AG04450 (cell line): ENCODE measurements around the gene GPR183. TPM values are rescaled to one million over a fixed set of nuclear protein-coding genes. Genes with fewer than 3 reads are reported as not detected.

Experiments used
- CTCF ChIA-PET: fragments of 300-600, 350-600 bp; formaldehyde crosslinking; extraction: SDS; loops from one replicate; lab custom pipeline; 2022; ENCODE audit warnings: antibody characterized with exemption, inconsistent platforms; lab: Charles Lee
- POLR2A ChIA-PET: fragments of 350-600 bp; formaldehyde crosslinking; extraction: SDS; loops from one replicate; lab custom pipeline; 2021; ENCODE audit warnings: antibody characterized with exemption, inconsistent platforms; lab: Yijun Ruan, JAX
- DNase-seq: peaks from one replicate; pipeline ENCODE4 v3.0.0-alpha.2; 2011; ENCODE audit warnings: low read depth, low spot score
- H3K27ac ChIP-seq: one replicate; pipeline ENCODE4 v1.5.1; 2012; ENCODE audit warnings: low read depth, low read length, control low read depth
- H3K27me3 ChIP-seq: one replicate; pipeline ENCODE4 v1.6.0; 2012; ENCODE audit warnings: low read length; ENCODE audit not compliant: control insufficient read depth, insufficient read depth
- H3K4me3 ChIP-seq: 2 replicates; pipeline ENCODE4 v1.5.1; 2011; ENCODE audit warnings: mild to moderate bottlenecking, low read depth, low read length, control low read depth
- H3K9me3 ChIP-seq: 2 replicates; pipeline ENCODE4 v1.5.1; 2012; ENCODE audit warnings: low read length; ENCODE audit not compliant: control insufficient read depth, insufficient read depth
- polyA plus RNA-seq: library from polyadenylated mRNA; depleted of rRNA; stranded (reverse); fragments of >200 nt; gene quantifications from 2 replicates; pipeline ENCODE4 v1.2.3, GENCODE V29; 2011
- TF ChIP-seq, protein P1 (sequence below): IDR thresholded peaks from 2 replicates; pipeline ENCODE4 v1.5.1; 2011; ENCODE audit warnings: low read depth, low read length, control low read depth, inconsistent platforms

Gene GPR183
- polyA plus RNA-seq, 1 experiment = 0.06 TPM

- H3K9me3 ChIP-seq = no peaks in the 10 kb centered on the region
- no peak for DNase-seq
- ChIA-PET POLR2A (interaction anchor here (1.9 kb wide), 1 partner anchor 57 kb away, joined by 8 read pairs; the partner anchor contains the start of gene UBAC2), CTCF (interaction anchor here (0.6 to 5.1 kb wide), 5 partner anchors 9 to 180 kb away, joined by 4 to 37 read pairs (median 15); no protein-coding TSS in a partner anchor)
- no peak overlapping the region for H3K4me3 ChIP-seq
- no peaks in the 10 kb centered on the region for H3K27me3 ChIP-seq
- TF ChIP-seq, protein P1, sequence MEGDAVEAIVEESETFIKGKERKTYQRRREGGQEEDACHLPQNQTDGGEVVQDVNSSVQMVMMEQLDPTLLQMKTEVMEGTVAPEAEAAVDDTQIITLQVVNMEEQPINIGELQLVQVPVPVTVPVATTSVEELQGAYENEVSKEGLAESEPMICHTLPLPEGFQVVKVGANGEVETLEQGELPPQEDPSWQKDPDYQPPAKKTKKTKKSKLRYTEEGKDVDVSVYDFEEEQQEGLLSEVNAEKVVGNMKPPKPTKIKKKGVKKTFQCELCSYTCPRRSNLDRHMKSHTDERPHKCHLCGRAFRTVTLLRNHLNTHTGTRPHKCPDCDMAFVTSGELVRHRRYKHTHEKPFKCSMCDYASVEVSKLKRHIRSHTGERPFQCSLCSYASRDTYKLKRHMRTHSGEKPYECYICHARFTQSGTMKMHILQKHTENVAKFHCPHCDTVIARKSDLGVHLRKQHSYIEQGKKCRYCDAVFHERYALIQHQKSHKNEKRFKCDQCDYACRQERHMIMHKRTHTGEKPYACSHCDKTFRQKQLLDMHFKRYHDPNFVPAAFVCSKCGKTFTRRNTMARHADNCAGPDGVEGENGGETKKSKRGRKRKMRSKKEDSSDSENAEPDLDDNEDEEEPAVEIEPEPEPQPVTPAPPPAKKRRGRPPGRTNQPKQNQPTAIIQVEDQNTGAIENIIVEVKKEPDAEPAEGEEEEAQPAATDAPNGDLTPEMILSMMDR = no peak
- H3K27ac ChIP-seq = no peak overlapping the region
Measured at GRCh38 chr13:99257291-99257690, 49.9 kb downstream of the GPR183 start.

DNA sequence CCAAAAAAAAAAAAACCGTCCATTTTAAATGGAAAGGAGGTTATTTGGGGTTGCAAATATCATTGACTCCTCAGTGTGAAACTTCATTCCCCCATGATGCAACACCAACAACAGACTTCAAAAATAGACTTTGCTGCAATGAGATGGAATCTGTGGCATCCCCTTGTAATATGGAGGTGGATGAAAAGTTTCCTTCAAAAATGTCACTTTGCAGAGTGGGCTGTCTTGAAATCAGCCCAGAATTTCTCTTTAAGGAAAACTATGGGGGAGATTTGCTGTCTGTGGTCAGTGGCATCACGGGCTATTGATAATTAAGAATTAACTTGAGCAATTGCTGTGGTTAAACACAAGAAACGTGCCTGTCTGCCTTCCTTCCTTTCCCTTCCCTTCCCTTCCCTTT lies 50.5 kb downstream of the GPR183 start:
- TF ChIP-seq, protein P1 = no peak
- Histone ChIP-seq H3K4me3 (no peak overlapping the region), H3K27ac (no peak overlapping the region), H3K27me3 (no peaks in the 10 kb centered on the region), H3K9me3 (no peaks in the 10 kb centered on the region)
- CTCF ChIA-PET = interaction anchor here (0.9 to 5.1 kb wide), 5 partner anchors 10 to 180 kb away, joined by 5 to 37 read pairs (median 12); no protein-coding TSS in a partner anchor
- DNase-seq = no peak
- POLR2A ChIA-PET = no interaction called here

- TF ChIP-seq, protein P1 = no peak
- H3K27me3 ChIP-seq = no peaks in the 10 kb centered on the region
- no peak for DNase-seq
- H3K9me3 ChIP-seq = no peaks in the 10 kb centered on the region
- no peak overlapping the region for H3K4me3 ChIP-seq
- ChIA-PET POLR2A (no interaction called here), CTCF (interaction anchor here (0.9 to 5.1 kb wide), 5 partner anchors 10 to 181 kb away, joined by 5 to 37 read pairs (median 12); no protein-coding TSS in a partner anchor)
- H3K27ac ChIP-seq = no peak overlapping the region
Measured at GRCh38 chr13:99256283-99256682, 50.9 kb downstream of the GPR183 start.

GRCh38 chr13:99255271-99255670 lies 51.9 kb downstream of the GPR183 start:
- ChIA-PET POLR2A (no interaction called here), CTCF (interaction anchor here (1.5 to 5.1 kb wide), 4 partner anchors 11 to 182 kb away, joined by 7 to 37 read pairs (median 19); no protein-coding TSS in a partner anchor)
- TF ChIP-seq, protein P1 = no peak
- no peaks in the 10 kb centered on the region for H3K9me3 ChIP-seq
- DNase-seq = no peak
- H3K27ac ChIP-seq = no peak overlapping the region
- H3K4me3 ChIP-seq = no peak overlapping the region
- H3K27me3 ChIP-seq = no peaks in the 10 kb centered on the region

- H3K27ac ChIP-seq = no peak overlapping the region
- ChIA-PET POLR2A (no interaction called here), CTCF (interaction anchor here (2.2 to 5.1 kb wide), 3 partner anchors 12 to 182 kb away, joined by 12 to 37 read pairs (median 26); no protein-coding TSS in a partner anchor)
- H3K9me3 ChIP-seq = no peaks in the 10 kb centered on the region
- TF ChIP-seq, protein P1 = no peak
- H3K4me3 ChIP-seq = no peak overlapping the region
- no peaks in the 10 kb centered on the region for H3K27me3 ChIP-seq
- no peak for DNase-seq
Measured at GRCh38 chr13:99254830-99255229, 52.4 kb downstream of the GPR183 start.
